HG03457 (cell line): ENCODE data around the gene AHI1.

ENCODE experiments used
- ATAC-seq: cut with Tn5 transposase; IDR thresholded peaks from one replicate; pipeline ENCODE4 v1.9.1; 2021; ENCODE audit warnings: moderate number of reproducible peaks; ENCODE audit not compliant: unreplicated experiment

AHI1 gene

DNA sequence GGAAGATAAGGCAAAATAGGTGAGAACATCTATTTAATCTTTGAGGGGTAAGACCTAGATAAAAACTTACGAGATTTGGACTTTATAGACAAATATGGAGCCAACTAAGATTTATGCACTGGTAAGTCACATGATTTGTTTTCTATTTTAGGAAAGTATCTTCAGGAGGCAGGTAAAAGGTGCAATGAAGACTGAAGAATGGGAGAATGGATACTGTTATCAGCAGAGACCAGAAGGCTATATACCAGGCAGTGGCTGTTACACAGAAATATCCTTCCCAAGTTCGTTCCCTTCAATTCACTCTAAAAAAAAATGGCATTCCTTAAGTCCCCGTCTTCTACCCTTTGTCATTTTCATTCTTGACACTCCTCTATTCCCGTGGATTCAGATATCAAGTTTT is 192.7 kb downstream of the AHI1 start:
- no peak for ATAC-seq

DNA sequence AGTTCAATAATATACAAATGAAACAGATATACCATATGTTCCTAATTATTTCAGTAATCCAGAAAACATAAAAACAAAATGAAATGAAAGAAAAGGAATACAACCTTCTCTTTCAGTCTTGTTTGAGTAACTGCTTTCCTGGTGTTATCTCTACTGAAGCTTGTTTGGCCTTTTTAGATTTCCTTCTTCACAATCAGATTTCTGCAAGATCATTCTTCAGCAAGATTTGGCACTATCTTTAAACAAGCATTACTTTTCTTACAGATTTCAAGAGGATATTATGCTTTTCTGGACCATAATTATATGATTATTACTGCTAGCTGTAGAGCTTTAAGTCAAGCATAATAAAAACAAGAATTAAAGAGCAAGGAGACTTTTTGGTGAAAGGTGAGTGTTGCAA is 196.2 kb downstream of the AHI1 start:
- ATAC-seq: no peak

DNA sequence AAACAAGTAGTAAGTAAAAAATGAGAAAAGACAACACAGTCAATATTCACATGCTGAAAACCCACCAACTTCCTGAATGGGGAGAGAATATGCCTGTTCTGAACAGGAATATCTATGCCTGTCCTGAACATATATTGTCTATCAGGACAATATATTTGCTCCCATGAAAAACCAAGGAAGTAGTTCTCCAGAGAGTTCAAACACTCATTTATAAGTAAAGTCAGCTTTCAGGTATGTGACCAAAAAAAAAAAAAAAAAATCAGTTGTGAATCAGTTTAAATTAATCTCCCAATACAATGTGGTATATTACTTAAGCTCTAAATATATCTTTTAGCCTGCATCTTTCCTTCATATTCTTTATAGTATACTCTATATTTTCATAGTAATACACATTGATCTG is 197.0 kb downstream of the AHI1 start:
- ATAC-seq: no peak

DNA sequence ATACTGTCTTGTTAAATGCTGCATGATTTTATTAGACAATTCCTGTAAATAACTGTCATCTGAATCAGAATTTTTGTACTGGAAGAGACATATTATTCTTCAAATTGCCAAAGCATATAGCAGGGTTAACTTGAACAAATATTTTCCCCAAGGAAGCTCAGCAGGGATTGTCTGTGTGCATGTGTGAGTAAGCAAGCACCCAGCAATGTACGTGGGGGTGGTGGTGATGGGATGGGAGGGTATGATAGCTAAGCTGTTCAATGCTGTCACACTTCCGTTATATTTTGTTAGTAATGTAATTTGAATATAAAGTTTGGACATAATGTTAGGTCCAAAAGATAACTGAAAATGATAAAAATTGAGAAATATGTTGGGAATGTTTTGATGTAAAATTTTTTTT is 198.3 kb downstream of the AHI1 start:
- no peak for ATAC-seq

DNA sequence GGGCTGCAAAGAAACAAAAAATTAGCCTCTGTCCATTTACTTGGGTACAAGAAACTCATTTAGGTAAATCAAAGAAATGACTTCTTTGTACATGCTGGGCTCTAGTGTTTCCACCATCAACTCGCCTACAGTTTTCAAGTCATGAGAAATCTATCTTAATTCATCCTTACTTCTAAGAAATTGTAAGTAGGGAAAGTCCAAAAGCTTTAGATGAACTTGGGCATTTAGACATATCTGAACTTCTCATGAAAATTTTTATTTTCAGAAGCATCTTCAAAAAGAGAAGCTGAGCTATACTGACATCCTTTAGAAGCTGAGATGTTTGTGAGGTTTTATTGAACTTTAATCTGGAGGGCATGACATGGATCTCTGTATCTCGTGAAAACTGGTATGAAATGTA is 199.1 kb downstream of the AHI1 start:
- ATAC-seq: no peak

DNA sequence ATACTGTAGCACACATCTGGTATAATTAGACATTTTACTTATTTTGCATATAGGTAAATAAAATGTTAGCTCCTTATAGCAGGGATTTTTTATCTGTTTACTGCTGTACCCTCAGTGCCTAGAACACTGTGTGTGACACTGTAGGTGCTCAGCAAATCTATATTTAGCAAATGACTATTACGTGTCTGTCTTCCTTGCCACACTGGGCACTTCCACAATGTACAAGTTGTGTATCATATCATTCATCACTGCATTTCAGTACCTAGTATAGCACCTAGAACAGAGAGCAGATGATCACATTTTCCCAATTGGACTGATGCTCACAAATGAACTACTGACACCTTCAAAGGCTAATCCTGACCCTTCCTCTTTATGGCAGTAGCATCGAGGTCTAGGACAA is 200.8 kb downstream of the AHI1 start:
- ATAC-seq: no peak

DNA sequence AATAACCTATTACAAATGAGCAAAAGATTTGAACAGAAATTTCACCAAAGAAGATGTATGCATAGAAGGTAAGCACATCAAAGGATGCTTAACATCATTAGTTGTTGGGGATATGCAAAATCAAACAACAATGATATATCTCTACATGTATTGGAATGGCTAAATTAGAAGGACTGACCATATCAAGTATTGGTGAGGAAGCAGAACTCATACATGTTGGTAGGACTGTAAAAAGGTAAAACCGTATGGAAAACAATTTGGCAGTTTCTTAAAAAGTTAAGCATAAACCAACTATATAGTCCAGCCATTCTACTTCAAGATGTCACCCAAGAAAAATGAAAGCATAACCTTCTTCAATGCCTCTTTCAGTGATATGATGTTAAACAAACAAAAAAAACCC is 202.5 kb downstream of the AHI1 start:
- ATAC-seq: no peak

DNA sequence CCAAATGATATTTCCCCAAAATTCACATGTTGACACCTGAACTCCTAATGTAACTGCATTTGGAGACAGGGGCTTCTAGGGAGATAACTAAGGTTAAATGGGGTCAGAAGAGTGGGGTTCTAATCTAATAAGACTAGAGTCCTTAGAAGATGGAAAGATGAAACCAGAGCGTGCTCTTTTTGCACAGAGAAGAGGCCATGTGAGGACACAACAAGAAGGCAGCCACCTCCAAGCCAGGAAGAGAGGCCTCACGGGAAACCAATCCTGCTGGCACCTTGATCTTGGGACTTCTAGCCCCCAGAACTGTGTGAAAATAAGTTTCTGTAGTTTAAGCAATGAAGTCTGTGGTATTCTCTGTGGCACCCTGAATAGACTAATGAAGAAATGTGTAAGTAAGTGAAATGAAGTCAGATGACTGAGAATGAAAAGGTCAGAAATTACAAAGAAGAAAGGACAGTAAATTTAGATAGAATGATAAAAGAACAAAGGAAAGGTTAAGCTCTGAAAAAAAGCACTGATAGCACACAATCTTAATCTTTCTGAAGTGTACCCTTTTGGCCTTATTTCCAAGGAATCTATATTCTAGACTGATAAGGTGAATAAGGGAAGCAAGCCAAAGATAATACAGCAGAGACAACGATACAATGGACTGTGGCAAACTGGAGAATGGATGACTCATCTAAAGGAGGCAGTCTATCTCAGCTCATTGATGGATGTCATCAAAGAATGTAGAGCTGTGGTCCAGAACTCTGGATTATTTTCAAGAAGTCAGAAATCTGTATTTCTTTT is 206.1 kb downstream of the AHI1 start:
- no peak for ATAC-seq

DNA sequence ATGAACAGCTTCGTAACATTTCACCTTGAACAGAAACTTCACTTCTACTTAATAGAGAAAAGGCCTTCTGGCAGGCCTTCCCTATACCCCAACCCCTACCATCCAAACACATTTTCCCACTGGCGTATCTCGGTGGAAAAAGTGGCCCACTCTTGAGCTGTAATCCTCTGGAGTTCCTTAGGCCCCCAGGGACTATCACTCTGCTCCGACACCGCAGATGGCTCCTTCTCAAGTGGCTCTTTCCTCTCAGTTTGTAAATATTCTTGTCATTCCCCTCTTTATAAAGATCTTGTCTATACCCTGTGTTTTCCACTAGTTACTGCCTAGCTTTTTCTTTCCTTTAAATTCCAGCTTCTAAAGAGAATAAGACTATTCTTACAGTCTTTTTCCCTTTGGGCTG is 207.7 kb downstream of the AHI1 start:
- no peak for ATAC-seq

DNA sequence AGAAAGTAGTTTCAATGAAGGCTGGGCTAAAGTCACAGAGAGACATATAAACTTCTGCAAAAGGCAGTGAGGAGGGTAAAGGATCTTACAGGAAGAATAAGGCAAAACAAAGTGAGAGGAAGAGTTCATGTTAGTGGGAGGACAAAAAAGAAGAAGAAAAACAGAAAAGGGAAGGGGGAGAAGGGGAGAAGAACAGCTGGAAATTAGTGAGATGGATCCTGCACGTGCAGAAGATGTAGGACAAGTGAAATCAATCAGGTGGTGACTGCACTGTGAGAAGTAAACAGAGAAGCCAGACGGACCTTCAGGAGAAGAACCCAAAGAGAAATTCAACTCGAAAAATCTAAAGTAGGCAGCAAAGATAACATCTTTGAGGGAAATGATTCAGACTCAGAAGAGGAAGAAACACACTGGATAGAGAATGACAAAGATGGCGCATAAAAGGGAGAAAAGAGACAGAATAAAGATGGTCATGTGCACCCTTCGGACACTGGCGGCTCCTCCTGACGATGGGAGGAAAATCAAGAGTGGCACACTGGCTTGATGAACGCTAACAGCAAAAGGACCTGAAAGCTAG is 210.5 kb downstream of the AHI1 start:
- no peak for ATAC-seq

DNA sequence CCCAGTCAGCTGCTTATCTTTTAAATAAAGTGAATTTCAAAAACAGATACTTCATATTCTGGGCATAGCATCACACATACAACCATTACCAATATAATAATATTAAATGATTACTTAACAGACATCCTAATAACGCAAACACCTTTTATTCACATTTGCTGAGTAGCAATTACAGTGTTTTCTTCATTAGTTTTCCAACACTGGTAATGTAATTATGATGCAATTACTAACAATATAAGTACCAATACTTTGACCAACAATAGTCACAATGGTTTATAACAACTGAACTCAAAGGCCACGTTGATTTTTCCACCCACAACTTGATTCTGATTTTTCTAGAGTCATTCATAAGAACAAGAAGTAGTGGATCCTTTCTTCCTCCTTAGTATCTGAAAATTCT is 212.4 kb downstream of the AHI1 start:
- no peak for ATAC-seq

DNA sequence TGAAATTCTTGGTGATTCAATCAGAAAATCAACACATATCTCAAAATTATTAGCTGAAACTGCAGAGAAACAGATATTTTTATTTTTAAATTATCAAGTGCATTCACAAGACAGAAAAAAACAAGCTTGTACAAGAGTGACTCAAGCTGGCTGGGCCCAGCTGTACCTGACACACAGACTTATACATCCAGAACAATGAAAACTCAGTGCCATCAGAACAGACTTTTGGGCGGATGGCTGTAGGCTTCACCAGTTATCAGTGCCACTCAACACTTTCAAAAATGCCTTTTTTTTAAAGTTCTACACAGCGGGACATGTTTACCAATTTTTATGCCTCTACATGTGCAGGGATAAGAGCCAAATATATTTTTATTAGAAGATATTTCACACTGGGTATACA is 213.6 kb downstream of the AHI1 start:
- ATAC-seq: no peak

DNA sequence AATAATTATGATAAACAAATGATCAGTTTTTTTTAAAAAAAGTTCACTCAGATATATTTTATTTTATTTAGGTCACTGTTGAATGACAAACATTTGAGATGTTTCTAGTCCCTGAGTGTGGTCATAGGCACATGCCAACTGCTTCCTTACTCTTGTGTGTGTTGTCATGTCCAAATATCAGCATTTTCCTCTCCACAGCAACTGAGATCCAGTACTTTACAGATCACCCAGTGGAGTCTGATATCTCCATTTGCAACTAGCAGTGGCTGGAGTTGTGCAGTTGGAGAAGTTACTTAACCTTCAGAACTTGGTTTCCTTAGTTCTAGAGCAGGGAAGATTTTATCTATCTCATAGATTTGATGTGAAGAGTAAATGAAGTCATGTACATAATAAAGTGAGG is 215.1 kb downstream of the AHI1 start:
- ATAC-seq: no peak

DNA sequence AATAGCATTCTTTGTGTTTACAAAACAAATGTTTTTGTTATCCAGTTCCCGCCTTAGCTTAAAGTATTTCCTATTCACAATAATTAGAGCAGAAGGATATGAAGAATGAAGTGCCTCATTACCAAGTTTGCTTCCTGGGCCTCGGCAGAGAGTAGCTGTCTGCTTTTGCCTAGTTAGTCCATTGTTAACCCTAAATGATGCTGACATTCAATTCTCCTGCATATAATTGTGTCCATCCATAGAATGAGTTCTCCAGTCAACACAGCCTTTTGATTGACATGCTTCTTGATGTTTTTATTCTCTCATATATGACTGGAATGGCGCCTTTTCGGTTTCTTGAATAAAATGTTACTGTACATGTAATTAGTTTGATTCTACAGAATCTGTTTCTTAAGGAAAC is 215.6 kb downstream of the AHI1 start:
- ATAC-seq: no peak

DNA sequence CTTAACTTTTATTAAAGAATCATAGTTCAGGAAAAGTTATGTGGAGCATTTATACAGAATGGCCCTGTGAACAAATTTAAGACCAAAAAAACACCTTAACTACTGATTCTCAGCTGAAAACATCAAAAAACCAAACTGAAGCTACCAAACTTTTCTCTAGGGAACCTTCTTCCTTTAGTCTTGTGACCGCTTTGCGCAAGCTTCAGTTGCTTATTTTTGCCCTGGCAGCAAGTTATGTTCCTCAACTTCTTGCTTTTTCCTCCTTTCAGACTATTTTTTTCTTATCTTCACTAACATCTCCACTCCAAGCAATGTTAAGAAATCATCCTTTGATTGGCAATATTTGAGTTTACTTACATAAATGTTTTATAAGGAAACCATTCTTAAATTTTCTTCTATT is 216.3 kb downstream of the AHI1 start:
- ATAC-seq: no peak

DNA sequence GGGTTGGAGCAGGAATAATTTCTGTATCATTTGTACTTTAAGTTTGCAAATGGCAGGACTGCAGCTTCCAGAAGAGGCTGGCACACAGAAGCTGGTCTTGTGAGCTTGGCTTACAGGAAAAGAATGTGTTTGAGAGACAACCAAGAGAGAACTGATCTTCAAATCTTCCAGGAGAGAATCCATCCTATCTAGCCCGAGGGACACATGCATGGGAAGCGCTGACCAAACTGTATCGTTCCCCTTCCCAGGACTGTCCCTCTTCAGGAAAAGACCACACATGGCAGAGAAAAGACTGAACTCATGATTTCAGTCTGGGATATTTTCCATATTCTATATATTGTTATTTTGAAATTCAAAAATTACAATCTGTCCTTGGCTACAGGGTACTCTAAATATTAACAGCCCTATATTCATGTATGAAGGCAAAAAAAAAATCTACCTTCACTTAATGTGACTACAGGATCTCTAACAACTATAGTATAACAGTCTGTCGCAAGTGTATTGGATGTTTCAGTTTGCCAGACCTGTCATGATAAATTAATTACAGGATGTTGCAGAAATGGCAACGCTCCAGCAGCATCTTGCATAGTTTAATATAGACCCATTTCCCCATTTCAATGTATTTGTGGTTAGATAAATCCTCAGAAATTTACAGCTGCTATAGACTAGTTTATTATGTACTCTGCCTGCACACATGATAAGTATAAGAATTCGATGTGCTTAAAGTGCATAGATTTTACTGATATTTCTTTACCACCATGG is 217.0 kb downstream of the AHI1 start:
- no peak for ATAC-seq

DNA sequence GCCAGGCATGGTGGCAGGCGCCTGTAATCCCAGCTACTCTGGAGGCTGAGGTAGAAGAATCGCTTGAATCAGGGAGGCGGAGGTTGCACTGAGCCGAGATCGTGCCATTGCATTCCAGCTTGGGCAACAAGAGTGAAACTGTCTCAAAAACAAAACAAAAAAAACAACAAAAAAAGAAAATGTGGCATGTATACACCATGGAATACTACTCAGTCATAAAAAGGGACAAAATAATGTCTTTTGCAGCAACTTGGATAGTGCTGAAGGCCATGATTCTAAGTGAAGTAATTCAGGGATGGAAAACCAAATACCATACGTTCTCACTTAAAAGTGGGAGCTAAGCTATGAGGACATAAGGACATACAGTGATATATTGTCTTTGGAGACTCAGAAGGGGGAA is 220.1 kb downstream of the AHI1 start:
- no peak for ATAC-seq

DNA sequence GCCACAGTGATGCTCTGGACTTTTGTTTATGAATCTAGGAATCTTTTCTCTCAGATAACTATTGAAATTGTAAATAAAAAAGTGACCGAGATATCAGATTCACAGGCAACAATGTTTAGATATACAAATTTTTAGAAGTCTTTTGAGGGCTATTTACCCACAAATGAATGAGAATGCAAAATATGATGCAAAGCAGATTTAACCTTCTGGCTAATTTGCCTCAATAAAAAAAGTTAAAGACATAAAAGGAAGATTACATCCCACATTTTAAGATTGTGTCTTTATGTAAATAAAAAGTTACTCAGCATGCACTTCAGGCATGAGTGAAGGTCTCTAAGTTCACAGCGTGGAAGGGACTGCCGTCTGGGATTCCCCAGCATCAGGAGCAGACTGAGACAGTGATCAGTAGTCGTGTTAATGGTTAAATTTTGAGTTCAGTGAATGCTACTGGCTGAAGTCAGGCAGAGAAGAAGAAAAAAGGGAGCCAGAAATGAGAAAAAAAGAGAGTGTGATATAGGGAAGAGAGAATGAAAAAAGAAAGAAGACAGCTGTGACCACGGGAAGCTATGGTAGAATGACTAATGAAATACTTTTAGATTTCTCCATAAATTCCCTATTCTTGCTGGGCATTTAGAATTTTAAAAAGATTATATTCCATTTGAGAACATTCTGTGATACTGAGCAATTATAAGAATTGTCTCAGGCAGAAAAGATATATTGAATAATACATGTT is 222.8 kb downstream of the AHI1 start:
- ATAC-seq: peak; percentile 83

DNA sequence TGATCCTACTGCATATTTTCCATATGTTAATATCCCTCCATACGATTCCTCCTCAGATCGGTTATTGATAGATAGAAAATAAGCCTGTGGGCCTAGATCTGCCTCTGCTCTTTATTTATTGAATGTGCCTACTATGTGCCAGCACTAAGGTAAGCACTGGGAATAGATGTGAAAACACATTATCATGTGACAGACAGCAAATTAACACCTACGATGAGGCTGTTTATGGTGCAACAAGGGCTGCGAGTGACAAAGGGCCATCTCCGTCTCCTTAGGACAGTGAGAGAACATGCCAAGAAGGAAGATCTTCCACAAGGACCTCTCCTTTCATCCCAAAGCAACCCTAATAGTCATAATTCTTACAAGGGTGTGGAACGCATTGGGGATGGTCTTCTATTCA is 225.9 kb downstream of the AHI1 start:
- no peak for ATAC-seq

DNA sequence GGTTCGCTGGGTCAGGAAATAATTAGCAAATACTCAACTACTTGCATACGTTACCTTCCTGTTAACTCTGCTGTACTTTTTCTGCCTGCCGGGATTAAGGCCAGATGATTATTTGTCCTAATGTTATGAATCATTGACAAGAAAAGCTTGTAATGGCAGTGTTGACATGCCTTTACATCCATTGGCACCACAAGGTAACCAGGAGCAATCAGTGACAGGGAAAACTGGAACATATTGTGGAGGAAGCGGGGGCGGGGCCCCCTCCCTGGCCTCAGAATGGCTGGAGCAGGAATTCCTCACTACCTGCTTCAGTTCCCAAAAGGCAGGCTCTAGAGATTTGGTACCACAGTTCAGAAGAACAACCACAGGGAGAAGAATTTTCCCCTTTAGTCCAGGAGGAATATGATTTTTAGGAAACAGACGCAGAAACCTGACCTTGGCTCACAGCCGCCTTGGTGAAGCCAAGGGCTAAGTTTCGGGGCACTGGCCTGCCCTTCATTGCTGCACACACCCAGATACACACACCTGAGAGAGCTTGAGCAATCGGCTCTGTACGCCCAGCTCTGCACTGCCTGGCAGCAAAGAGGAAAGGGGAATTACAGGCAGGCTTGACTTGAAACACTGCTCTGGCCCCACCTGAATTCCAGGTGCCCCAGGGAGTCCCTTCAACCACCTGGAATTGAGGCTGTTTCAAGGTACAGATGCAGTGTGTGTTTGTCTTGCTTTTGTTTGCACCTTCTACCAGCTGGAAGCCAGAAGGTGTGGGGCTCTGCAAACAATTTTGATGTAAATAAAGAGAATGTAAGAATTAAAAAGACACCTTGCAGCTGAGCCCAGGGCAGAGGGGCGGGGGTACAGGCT is 226.6 kb downstream of the AHI1 start:
- no peak for ATAC-seq

DNA sequence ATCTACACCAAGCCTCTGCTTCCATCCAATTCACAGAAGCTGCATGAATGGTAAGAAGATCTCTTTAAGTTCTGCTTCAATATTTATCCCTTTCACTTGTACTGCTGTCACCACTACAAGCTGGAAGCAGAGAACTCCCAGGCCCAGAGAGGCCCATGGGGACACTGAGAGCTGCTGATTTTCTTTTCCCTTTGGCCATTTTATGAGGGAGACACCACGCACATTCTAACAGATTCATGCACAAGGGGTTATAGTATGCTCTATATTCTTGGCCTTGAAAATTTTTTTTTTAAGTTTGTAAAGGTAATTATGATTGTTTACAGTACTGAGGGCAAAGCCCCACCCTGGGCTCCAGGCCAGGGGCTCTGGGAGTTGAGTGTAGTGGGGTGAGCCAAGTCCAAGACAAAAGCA is 228.1 kb downstream of the AHI1 start:
- no peak for ATAC-seq
